HEK293 (cell line): Measurements from ENCODE around the gene MUC22.

ENCODE experiments used
- CTCF ChIA-PET: fragments of 350-600 bp; formaldehyde crosslinking; extraction: SDS; loops from one replicate; lab custom pipeline; 2021; ENCODE audit warnings: antibody characterized with exemption; lab: Yijun Ruan, JAX
- POLR2A ChIA-PET: fragments of 300-600 bp; formaldehyde crosslinking; extraction: SDS; loops from one replicate; lab custom pipeline; 2020; ENCODE audit warnings: antibody characterized with exemption, inconsistent platforms; lab: Yijun Ruan, JAX
- H3K27ac ChIP-seq: fragments of 200-500 bp; sonication (Bioruptor generic); 2 replicates; pipeline ENCODE4 v1.5.1; 2014; ENCODE audit warnings: low read depth, low read length, control low read depth, inconsistent platforms; ENCODE audit errors: extremely low read depth
- H3K36me3 ChIP-seq, 2 experiments: fragments of 200-500 bp in 1 of 2; sonication (Bioruptor generic) in 1 of 2; 1 replicate in 1 of 2; 2 replicates in 1 of 2; pipeline ENCODE4 v1.5.1; 2014 to 2017; ENCODE audit warnings: inconsistent platforms in 2 of 2, low read length in 2 of 2; ENCODE audit not compliant: control insufficient read depth in 2 of 2, insufficient read depth in 1 of 2
- H3K4me1 ChIP-seq: fragments of 200-500 bp; sonication (Bioruptor generic); 2 replicates; pipeline ENCODE4 v1.5.1; 2014; ENCODE audit warnings: mild to moderate bottlenecking, low read length, inconsistent platforms; ENCODE audit not compliant: control insufficient read depth, insufficient read depth
- H3K4me3 ChIP-seq: 2 replicates; pipeline ENCODE4 v1.5.1; 2011; ENCODE audit warnings: low read depth, mild to moderate bottlenecking, control low read depth, low read length, moderate library complexity
- H3K9me3 ChIP-seq: fragments of 200-500 bp; sonication (Bioruptor generic); 2 replicates; pipeline ENCODE4 v1.5.1; 2014; ENCODE audit warnings: low read depth, low read length, inconsistent platforms; ENCODE audit not compliant: control insufficient read depth, insufficient read depth
- GLI2 ChIP-seq: fragments of 450-650 bp; formaldehyde crosslinking; IDR thresholded peaks from 2 replicates; pipeline ENCODE4; 2017; ENCODE audit warnings: missing biosample characterization, missing genetic modification characterization, low read depth, borderline replicate concordance
- GLI4 ChIP-seq: fragments of 450-650 bp; formaldehyde crosslinking; IDR thresholded peaks from 2 replicates; pipeline ENCODE4 v1.5.1; 2016; ENCODE audit warnings: missing biosample characterization, missing genetic modification characterization
- GLIS1 ChIP-seq: fragments of 450-650 bp; formaldehyde crosslinking; IDR thresholded peaks from 2 replicates; pipeline ENCODE4 v1.5.1; 2016; ENCODE audit warnings: missing biosample characterization, missing genetic modification characterization
- KLF8 ChIP-seq: fragments of 450-650 bp; formaldehyde crosslinking; IDR thresholded peaks from 2 replicates; pipeline ENCODE4 v1.5.1; 2016; ENCODE audit warnings: missing biosample characterization, missing genetic modification characterization
- MEIS1 ChIP-seq: sonication (generic); formaldehyde crosslinking; IDR thresholded peaks from 2 replicates; pipeline ENCODE4 v1.8.1; 2022; ENCODE audit warnings: missing genetic modification reagents, mild to moderate bottlenecking, borderline replicate concordance
- PRDM1 ChIP-seq: fragments of 450-650 bp; formaldehyde crosslinking; IDR thresholded peaks from 2 replicates; pipeline ENCODE4; 2016; ENCODE audit warnings: missing biosample characterization, missing genetic modification characterization
- REPIN1 ChIP-seq: fragments of 450-650 bp; formaldehyde crosslinking; IDR thresholded peaks from 2 replicates; pipeline ENCODE4 v1.5.1; 2017; ENCODE audit warnings: missing biosample characterization, missing genetic modification characterization, low read depth
- TCF7L2 ChIP-seq: IDR thresholded peaks from 2 replicates; pipeline ENCODE4 v1.6.1; 2011; ENCODE audit warnings: low read depth, mild to moderate bottlenecking, inconsistent platforms, low read length, moderate library complexity, borderline replicate concordance
- WT1 ChIP-seq: fragments of 450-650 bp; formaldehyde crosslinking; IDR thresholded peaks from 2 replicates; pipeline ENCODE4 v1.5.1; 2016; ENCODE audit warnings: missing biosample characterization, missing genetic modification characterization
- YY2 ChIP-seq: fragments of 450-650 bp; formaldehyde crosslinking; IDR thresholded peaks from 2 replicates; pipeline ENCODE4 v1.5.1; 2016; ENCODE audit warnings: missing biosample characterization, missing genetic modification characterization
- ZNF10 ChIP-seq: fragments of 450-650 bp; formaldehyde crosslinking; IDR thresholded peaks from 2 replicates; pipeline ENCODE4 v1.5.1; 2017; ENCODE audit warnings: missing biosample characterization, missing genetic modification characterization
- ZNF112 ChIP-seq: fragments of 450-650 bp; formaldehyde crosslinking; IDR thresholded peaks from 2 replicates; pipeline ENCODE4 v1.5.0; 2017; ENCODE audit warnings: missing biosample characterization, missing genetic modification characterization
- ZNF19 ChIP-seq: fragments of 450-650 bp; formaldehyde crosslinking; IDR thresholded peaks from 2 replicates; pipeline ENCODE4; 2016; ENCODE audit warnings: missing biosample characterization, missing genetic modification characterization, low read depth
- ZNF280C ChIP-seq: fragments of 450-650 bp; formaldehyde crosslinking; IDR thresholded peaks from 2 replicates; pipeline ENCODE4 v1.5.1; 2016; ENCODE audit warnings: missing biosample characterization, missing genetic modification characterization
- ZNF362 ChIP-seq: fragments of 450-650 bp; formaldehyde crosslinking; IDR thresholded peaks from 2 replicates; pipeline ENCODE4 v1.5.1; 2016; ENCODE audit warnings: missing biosample characterization, missing genetic modification characterization
- ZNF658 ChIP-seq: fragments of 450-650 bp; formaldehyde crosslinking; IDR thresholded peaks from 2 replicates; pipeline ENCODE4; 2016; ENCODE audit warnings: missing biosample characterization, missing genetic modification characterization
- ZNF664 ChIP-seq: fragments of 450-650 bp; formaldehyde crosslinking; IDR thresholded peaks from 2 replicates; pipeline ENCODE4 v1.5.1; 2016; ENCODE audit warnings: missing biosample characterization, missing genetic modification characterization
- ZXDB ChIP-seq: fragments of 450-650 bp; formaldehyde crosslinking; IDR thresholded peaks from 2 replicates; pipeline ENCODE4 v1.5.1; 2016; ENCODE audit warnings: missing biosample characterization, missing genetic modification characterization
- TF ChIP-seq, protein P1 (sequence below): fragments of 450-650 bp; formaldehyde crosslinking; IDR thresholded peaks from 2 replicates; pipeline ENCODE4 v1.5.1; 2017; ENCODE audit warnings: missing biosample characterization, mild to moderate bottlenecking, missing genetic modification characterization, moderate library complexity
- TF ChIP-seq, protein P2 (sequence below): fragments of 450-650 bp; formaldehyde crosslinking; IDR thresholded peaks from 2 replicates; pipeline ENCODE4 v1.5.1; 2017; ENCODE audit warnings: missing biosample characterization, missing genetic modification characterization

Gene MUC22

DNA sequence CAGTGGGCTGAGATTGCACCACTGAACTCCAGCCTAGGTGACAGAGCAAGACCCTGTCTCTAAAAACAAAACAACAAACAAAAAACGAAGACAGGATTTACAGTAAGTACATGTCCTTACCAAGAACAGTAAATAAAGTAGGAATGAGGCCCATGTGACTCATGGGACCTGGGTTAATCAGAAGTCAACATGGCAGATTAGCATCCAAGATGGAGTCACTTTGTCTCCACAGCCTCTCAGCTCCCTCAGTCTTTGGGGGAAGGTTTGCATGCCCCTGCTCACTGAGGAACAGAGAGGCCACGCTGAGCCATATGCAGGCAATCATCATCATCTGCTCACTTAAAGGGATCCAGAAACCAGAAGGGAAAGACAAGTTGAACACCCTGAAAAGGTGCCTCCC is 7.8 kb upstream of the MUC22 start (continued):
- TF ChIP-seq, protein P1, sequence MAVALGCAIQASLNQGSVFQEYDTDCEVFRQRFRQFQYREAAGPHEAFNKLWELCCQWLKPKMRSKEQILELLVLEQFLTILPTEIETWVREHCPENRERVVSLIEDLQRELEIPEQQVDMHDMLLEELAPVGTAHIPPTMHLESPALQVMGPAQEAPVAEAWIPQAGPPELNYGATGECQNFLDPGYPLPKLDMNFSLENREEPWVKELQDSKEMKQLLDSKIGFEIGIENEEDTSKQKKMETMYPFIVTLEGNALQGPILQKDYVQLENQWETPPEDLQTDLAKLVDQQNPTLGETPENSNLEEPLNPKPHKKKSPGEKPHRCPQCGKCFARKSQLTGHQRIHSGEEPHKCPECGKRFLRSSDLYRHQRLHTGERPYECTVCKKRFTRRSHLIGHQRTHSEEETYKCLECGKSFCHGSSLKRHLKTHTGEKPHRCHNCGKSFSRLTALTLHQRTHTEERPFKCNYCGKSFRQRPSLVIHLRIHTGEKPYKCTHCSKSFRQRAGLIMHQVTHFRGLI, result no peak
- TF ChIP-seq YY2 (tag by site-specific recombination), result no peak
- TF ChIP-seq ZNF112, result no peak
- TF ChIP-seq MEIS1 (CRISPR knock-in tag), result no peak
- TF ChIP-seq ZNF658 (tag by site-specific recombination), result no peak
- no peak for TF ChIP-seq TCF7L2
- no peak for TF ChIP-seq WT1 (tag by site-specific recombination)
- TF ChIP-seq KLF8 (tag by site-specific recombination), result no peak

- Histone ChIP-seq H3K9me3 (no peaks in the 10 kb centered on the region), H3K4me1 (0 out of 2 replicates have a peak, but pooled peaks cover 2% of the 10 kb centered on the region), H3K36me3 (no peaks in the 10 kb centered on the region), H3K4me3 (no peak overlapping the region)
- ChIA-PET CTCF (interaction anchor here (0.6 to 1.5 kb wide), 4 partner anchors 23 to 437 kb away, joined by 3 to 5 read pairs (median 4); no protein-coding TSS in a partner anchor), POLR2A (no interaction called here)
- TF ChIP-seq PRDM1 (tag by site-specific recombination) (no peak), GLI2 (tag by site-specific recombination) (no peak), GLIS1 (tag by site-specific recombination) (no peak), ZNF280C (tag by site-specific recombination) (no peak)
- TF ChIP-seq, all 188 proteins: peak for 0
- no peak overlapping the region for H3K27ac ChIP-seq
These were observed 5.5 kb upstream of the MUC22 start for GRCh38 chr6:31004794-31005193.

- Histone ChIP-seq H3K4me3 (no peak overlapping the region), H3K36me3 (no peaks in the 10 kb centered on the region), H3K9me3 (no peaks in the 10 kb centered on the region), H3K27ac (no peak overlapping the region), H3K4me1 (0 out of 2 replicates have a peak, but pooled peaks cover 2% of the 10 kb centered on the region)
- TF ChIP-seq ZNF362 (tag by site-specific recombination) (no peak), ZNF664 (tag by site-specific recombination) (no peak), ZNF10 (tag by site-specific recombination) (no peak), ZNF19 (no peak), GLI4 (tag by site-specific recombination) (no peak), REPIN1 (no peak), ZXDB (tag by site-specific recombination) (no peak)
- TF ChIP-seq, protein P2, sequence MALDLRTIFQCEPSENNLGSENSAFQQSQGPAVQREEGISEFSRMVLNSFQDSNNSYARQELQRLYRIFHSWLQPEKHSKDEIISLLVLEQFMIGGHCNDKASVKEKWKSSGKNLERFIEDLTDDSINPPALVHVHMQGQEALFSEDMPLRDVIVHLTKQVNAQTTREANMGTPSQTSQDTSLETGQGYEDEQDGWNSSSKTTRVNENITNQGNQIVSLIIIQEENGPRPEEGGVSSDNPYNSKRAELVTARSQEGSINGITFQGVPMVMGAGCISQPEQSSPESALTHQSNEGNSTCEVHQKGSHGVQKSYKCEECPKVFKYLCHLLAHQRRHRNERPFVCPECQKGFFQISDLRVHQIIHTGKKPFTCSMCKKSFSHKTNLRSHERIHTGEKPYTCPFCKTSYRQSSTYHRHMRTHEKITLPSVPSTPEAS (tag by site-specific recombination), result no peak
- POLR2A ChIA-PET, result no interaction called here
- CTCF ChIA-PET, result interaction anchor here (1.2 to 1.5 kb wide), 3 partner anchors 63 to 74 kb away, joined by 3 to 5 read pairs (median 4); no protein-coding TSS in a partner anchor
These were observed 4.8 kb upstream of the MUC22 start for GRCh38 chr6:31005249-31006020.
